ENCODE data around the gene NR5A1. TPM values are rescaled to one million over a fixed set of nuclear protein-coding genes. Genes with fewer than 3 reads are reported as not detected.

Gene NR5A1
- total and polyA plus RNA-seq, 2 of the 13 experiments (the other 11 are each of a cell fraction or from before 2014, with no cell fraction given): 28.9 to 44.7 TPM

GRCh38 chr9:124510650-124511425, 3.6 kb upstream of the NR5A1 start (continued):
- TF ChIP-seq EP300 (IDR thresholded peaks at IDR 0.05; ENCODE audit: low read depth in 2 of 2, low read length in 2 of 2) (peak; percentile 58 to 70; a peak in 1 of 4 replicates), EP300 (CRISPR knock-in tag; IDR thresholded peaks at IDR 0.05; ENCODE audit: borderline replicate concordance) (no peak), CREB1 (IDR thresholded peaks at IDR 0.05) (peak; percentile 59; the same call in 1 of the 2 replicates), CREB1 (CRISPR knock-in tag; IDR thresholded peaks at IDR 0.05) (peak; percentile 56; the same call in 1 of the 2 replicates), SAP130 (CRISPR knock-in tag; IDR thresholded peaks at IDR 0.05; ENCODE audit: low read depth) (peak; percentile 77; the same call in 1 of the 2 replicates), MZF1 (CRISPR knock-in tag; IDR thresholded peaks at IDR 0.05; ENCODE audit: borderline replicate concordance) (no peak), HNRNPH1 (optimal IDR thresholded peaks at IDR 0.05; ENCODE audit: low read depth, low read length) (no peak), ZNF670 (CRISPR knock-in tag; IDR thresholded peaks at IDR 0.05; ENCODE audit: borderline replicate concordance) (no peak), BRCA1 (CRISPR knock-in tag; IDR thresholded peaks at IDR 0.05) (peak; percentile 29; the same call in 1 of the 2 replicates), JARID2 (CRISPR knock-in tag; IDR thresholded peaks at IDR 0.05; ENCODE audit: insufficient replicate concordance) (no peak), SKI (IDR thresholded peaks at IDR 0.05; ENCODE audit: partially characterized antibody) (peak; percentile 22)

GRCh38 chr9:124507880-124508423, 753 bp upstream of the NR5A1 start:
- intact Hi-C loops (cut with micrococcal nuclease; ENCODE audit: unreplicated experiment): no loop called here
- in situ Hi-C loops (cut with HindIII; ENCODE audit: extremely low pct_ligation_motif_present, low pct_unique_long_range_greater_than_20kb): no loop called here
- Histone ChIP-seq H3K36me3 (replicated peaks in 1 of 2; ENCODE audit: control insufficient read depth in 1 of 2, insufficient read depth in 2 of 2, low read length in 2 of 2) (no peaks in the 10 kb centered on the region), H3K9me3 (ENCODE audit: low read length) (no peaks in the 10 kb centered on the region), H3K27me3 (ENCODE audit: control insufficient read depth in 1 of 2, insufficient read depth in 2 of 2, low read length in 2 of 2) (no peaks in the 10 kb centered on the region), H3K4me1 (ENCODE audit: insufficient read depth, low read length) (peaks cover 53% of the 10 kb centered on the region), H3K27ac (ENCODE audit: extremely low read length, insufficient read depth, low read length) (peak overlapping the region; percentile 87), H3K9ac (ENCODE audit: insufficient read depth, low read depth, low read length) (peak overlapping the region; percentile 86), H4K20me1 (ENCODE audit: insufficient read depth, low read length) (no peaks in the 10 kb centered on the region), H3K79me2 (ENCODE audit: insufficient read depth, low read length) (peaks cover 21% of the 10 kb centered on the region), H3K4me3 (replicated peaks in 1 of 3; ENCODE audit: insufficient read depth in 1 of 3, low read depth in 2 of 3, low read length in 3 of 3) (peak overlapping the region; percentile 79 to 88 (median 80); a peak in 5 of 6 replicates), H2AFZ (ENCODE audit: low read length) (no peak overlapping the region), H3K4me2 (ENCODE audit: low read depth, low read length) (peak overlapping the region; percentile 86)
- 51% methylated on average over 5 of the region's 11 CpGs for WGBS (ENCODE audit: low lambda C conversion rate)
- ChIA-PET POLR2A (no interaction called here), CTCF (ENCODE audit: low intra/inter-chr PET ratio, low total read pairs) (no interaction called here)
- BruUV-seq (replicated peaks): no TSS peak
- DNase-seq (ENCODE audit: low spot score): no peak
- no peak for ATAC-seq
- no peak for FAIRE-seq
- TF ChIP-seq SNAPC5 (CRISPR knock-in tag; IDR thresholded peaks at IDR 0.05; ENCODE audit: borderline replicate concordance) (no peak), ZBTB25 (CRISPR knock-in tag; IDR thresholded peaks at IDR 0.05) (no peak), AHR (CRISPR knock-in tag; IDR thresholded peaks at IDR 0.05) (0 out of 2 replicates have a peak, but pooled peaks have one; percentile 6), NR2F6 (IDR thresholded peaks at IDR 0.05) (no peak), NR2F6 (CRISPR knock-in tag; IDR thresholded peaks at IDR 0.05) (peak; percentile 12; the same call in 1 of the 2 replicates), GABPA (IDR thresholded peaks at IDR 0.05; ENCODE audit: low read depth, low read length) (no peak), GABPA (CRISPR knock-in tag; IDR thresholded peaks at IDR 0.05; ENCODE audit: low read depth) (peak; percentile 48; the same call in 1 of the 2 replicates), ZNF569 (CRISPR knock-in tag; IDR thresholded peaks at IDR 0.05; ENCODE audit: borderline replicate concordance) (no peak), ZNF225 (CRISPR knock-in tag; IDR thresholded peaks at IDR 0.05) (peak; percentile 34; the same call in 1 of the 2 replicates), GRHL1 (CRISPR knock-in tag; conservative IDR thresholded peaks at IDR 0.05) (no peak)
